ENCODE data around the gene STARD9.
"Not testable (repeated sequence)": the region's sequence is repeated elsewhere in the genome, so short reads cannot be mapped to it uniquely, and the experiment has no call there.

Gene STARD9

GRCh38 chr15:42593143-42593542 is 17.7 kb downstream of the STARD9 start:
- no peak overlapping the region for H3K4me3 ChIP-seq (ENCODE audit: low read depth, low read length)
- no peak for TF ChIP-seq CTCF (IDR thresholded peaks at IDR 0.05; ENCODE audit: low read depth, low read length, missing control alignments)
- in situ Hi-C loops (cut with HindIII; ENCODE audit: low pct_ligation_motif_present, low sequenced_read_pairs): no loop called here
- DNase-seq: no peak
- no peaks in the 10 kb centered on the region for H3K27me3 ChIP-seq (replicated peaks)
- no peaks in the 10 kb centered on the region for H3K36me3 ChIP-seq (replicated peaks)
- no peak overlapping the region for H3K27ac ChIP-seq

- in situ Hi-C loops (cut with HindIII; ENCODE audit: low pct_ligation_motif_present, low sequenced_read_pairs): no loop called here
- no peaks in the 10 kb centered on the region for H3K27me3 ChIP-seq (replicated peaks)
- H3K27ac ChIP-seq: no peak overlapping the region
- no peak for TF ChIP-seq CTCF (IDR thresholded peaks at IDR 0.05; ENCODE audit: low read depth, low read length, missing control alignments)
- no peak for DNase-seq
- H3K4me3 ChIP-seq (ENCODE audit: low read depth, low read length): no peak overlapping the region
- H3K36me3 ChIP-seq (replicated peaks): no peaks in the 10 kb centered on the region
These were observed 18.7 kb downstream of the STARD9 start for GRCh38 chr15:42594095-42594494.

- no peak overlapping the region for H3K27ac ChIP-seq
- TF ChIP-seq CTCF (IDR thresholded peaks at IDR 0.05; ENCODE audit: low read depth, low read length, missing control alignments): no peak
- DNase-seq: no peak
- no peaks in the 10 kb centered on the region for H3K36me3 ChIP-seq (replicated peaks)
- in situ Hi-C loops (cut with HindIII; ENCODE audit: low pct_ligation_motif_present, low sequenced_read_pairs): no loop called here
- no peaks in the 10 kb centered on the region for H3K27me3 ChIP-seq (replicated peaks)
- no peak overlapping the region for H3K4me3 ChIP-seq (ENCODE audit: low read depth, low read length)
These were observed 20.3 kb downstream of the STARD9 start for GRCh38 chr15:42595626-42596240.

- in situ Hi-C loops (cut with HindIII; ENCODE audit: low pct_ligation_motif_present, low sequenced_read_pairs); H3K27ac ChIP-seq; H3K36me3 ChIP-seq (replicated peaks); H3K4me3 ChIP-seq (ENCODE audit: low read depth, low read length); H3K27me3 ChIP-seq (replicated peaks); DNase-seq: not testable (repeated sequence)
These were observed 25.9 kb downstream of the STARD9 start for GRCh38 chr15:42601316-42601715.

GRCh38 chr15:42602501-42602900 is 27.1 kb downstream of the STARD9 start:
- TF ChIP-seq CTCF (IDR thresholded peaks at IDR 0.05; ENCODE audit: low read depth, low read length, missing control alignments): no peak
- in situ Hi-C loops (cut with HindIII; ENCODE audit: low pct_ligation_motif_present, low sequenced_read_pairs): no loop called here
- Histone ChIP-seq H3K36me3 (replicated peaks) (no peaks in the 10 kb centered on the region), H3K27me3 (replicated peaks) (no peaks in the 10 kb centered on the region), H3K27ac (no peak overlapping the region), H3K4me3 (ENCODE audit: low read depth, low read length) (no peak overlapping the region)
- DNase-seq: no peak

GRCh38 chr15:42603978-42604377 is 28.6 kb downstream of the STARD9 start:
- in situ Hi-C loops (cut with HindIII; ENCODE audit: low pct_ligation_motif_present, low sequenced_read_pairs): no loop called here
- Histone ChIP-seq H3K27ac (no peak overlapping the region), H3K36me3 (replicated peaks) (no peaks in the 10 kb centered on the region), H3K27me3 (replicated peaks) (no peaks in the 10 kb centered on the region), H3K4me3 (ENCODE audit: low read depth, low read length) (no peak overlapping the region)
- DNase-seq: no peak
- TF ChIP-seq CTCF (IDR thresholded peaks at IDR 0.05; ENCODE audit: low read depth, low read length, missing control alignments): no peak
